CD4-positive, alpha-beta T cell treated with Interferon alpha-2 for 1 hour (primary cell): ENCODE measurements around the gene COX4I2.

Experiments used
- DNase-seq, 2 donors: peaks; one replicate each; pipeline ENCODE4 v3.0.0-alpha.2; 2020 to 2022

Gene COX4I2

DNA sequence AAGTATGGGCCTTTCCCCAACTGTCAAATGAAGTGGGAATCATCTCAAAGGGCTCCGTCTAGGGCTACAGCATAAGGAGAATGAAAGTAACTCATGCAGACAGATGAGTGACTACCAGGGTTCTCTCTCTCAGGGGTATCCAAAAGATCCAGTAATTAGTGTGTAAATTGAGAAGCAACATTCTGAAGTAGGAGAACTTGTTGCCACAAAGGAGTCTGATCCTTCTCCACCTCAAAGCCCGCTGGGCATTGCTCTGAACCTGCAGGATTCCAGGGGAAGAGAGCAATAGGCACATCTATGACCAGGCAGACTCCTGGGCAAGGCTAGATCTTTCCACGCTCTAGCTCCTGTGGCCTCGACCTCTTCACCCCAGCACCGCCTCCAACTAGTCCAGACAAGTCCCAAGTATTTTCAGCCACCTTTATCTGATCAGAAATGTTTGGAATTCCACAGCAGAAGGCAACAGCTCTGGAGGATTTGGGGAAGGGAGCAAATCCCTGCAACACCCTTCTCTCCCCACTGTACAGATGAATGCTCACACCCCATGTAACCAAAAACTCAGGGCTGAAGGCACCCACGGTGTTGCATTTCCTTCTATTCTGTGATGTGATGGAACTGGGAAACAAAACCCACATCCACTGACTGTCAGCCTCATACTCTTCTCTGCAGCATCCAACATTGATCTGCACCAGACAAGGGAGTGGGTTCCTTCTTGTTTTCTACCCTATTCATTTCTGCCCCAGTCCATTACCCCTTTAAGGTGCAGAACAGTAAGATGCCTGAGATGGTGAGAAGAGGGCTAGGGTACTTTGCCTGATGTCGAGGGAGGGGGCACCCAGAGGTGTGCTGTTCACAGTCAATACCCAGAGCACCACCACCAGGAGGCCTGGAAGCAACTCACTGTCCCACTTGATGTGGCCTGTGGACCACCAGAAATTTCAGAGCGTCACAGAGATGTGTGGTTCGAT is 41.0 kb downstream of the COX4I2 start:
- DNase-seq: no peak

DNA sequence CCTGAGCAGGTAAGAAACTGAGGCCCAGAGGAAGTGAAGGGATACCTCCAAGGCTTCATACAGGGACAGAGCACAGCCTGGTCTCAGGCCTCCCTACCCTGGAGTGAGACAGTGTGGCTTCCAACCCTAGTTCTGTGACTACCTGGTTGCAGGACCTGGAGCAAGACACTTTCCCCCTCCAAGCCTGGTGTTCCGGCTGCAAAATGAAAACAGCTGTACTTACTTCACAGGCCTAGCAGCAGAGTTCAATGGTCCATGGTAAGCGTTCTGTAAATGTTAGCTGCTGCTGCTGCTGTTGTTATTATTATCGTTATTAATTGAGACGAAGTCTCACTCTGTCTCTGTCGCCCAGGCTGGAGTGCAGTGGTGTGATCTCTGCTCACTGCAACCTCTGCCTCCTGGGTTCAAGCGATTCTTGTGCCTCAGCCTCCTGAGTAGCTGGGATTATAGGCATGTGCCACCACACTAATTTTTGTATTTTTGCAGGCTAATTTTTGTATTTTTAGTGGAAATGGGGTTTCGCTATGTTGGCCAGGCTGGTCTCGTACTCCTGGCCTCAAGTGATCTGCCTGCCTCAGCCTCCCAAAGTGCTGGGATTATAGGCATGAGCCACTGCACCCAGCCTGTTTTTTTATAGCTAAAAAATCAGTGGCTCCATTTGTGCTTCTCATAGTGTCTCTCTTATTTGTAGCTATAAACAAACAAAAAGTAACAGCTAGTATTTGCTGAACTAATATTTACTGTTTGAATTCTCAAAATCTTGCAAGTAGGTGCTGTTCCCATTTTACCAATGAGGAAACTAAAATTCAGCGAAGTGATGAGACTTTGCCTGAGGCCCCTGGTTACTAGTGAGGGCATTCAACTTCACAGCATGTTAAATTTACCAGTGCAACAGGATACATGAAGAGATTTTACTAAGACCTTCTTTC is 41.9 kb downstream of the COX4I2 start:
- no peak for DNase-seq

DNA sequence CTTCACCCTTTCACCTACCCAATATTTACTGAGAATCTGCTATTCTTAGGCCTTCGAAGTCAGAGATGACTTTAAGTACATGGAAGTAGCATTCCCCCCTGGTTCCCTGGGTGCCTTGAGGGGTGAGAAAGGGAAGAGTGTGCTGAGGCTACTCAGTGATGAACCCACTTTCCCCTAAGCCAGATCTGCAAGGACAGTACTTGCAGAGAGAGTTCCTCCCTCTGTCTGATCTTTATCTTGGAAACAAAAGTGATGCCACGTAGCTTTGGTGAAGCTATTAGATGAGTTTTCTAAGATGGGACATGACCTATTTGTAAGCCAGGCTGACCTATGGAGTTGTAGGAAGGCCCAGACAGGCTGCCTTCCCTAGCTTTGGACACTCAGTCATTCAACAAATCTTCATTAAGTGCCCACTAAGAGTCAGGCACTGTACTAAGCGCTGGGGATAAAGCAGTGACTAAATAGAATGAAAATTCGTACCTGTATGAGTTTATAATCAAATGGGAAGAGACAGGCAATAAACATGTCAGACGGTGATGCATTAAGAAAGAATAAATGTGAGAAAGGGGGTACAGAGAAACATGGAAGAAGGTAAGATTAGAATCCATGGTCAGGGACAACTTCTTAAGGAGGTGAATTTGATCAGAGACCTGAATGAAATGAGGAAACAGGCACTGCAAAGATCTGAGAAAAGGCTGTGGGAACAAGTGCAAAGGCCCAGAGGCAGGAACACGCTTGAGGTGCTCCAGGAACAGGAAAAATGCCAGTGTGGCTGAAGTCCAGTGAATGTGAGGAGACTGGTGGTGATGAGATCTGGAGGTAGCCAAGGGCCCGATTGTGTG is 42.8 kb downstream of the COX4I2 start:
- no peak for DNase-seq

DNA sequence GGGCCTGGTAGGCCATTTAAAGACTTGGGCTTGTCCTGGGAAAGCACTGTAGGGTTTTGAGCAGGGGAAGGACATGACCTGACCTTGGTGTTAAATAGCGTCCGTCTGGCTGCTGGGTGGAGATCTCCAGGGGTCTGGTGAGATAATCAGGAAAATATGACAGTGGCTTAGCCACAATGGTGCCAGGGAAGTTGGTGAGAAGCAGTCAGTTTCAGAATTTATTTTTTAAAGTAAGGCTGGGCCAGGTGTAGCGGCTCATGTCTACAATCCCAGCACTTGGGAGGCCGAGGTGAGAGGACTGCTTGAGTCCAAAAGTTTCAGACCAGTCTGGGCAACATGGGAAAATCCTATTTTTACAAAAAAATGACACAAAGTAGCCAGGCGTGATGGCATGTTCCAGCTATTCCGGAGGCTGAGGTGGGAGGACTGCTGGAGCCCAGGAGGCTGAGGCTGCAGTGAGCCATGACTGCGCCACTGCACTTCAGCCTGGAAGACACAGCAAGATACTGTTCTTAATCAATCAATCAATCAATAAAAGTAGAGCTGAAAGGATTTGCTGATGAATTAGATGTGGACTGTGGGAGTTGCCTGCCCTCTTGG is 43.5 kb downstream of the COX4I2 start:
- DNase-seq: no peak

DNA sequence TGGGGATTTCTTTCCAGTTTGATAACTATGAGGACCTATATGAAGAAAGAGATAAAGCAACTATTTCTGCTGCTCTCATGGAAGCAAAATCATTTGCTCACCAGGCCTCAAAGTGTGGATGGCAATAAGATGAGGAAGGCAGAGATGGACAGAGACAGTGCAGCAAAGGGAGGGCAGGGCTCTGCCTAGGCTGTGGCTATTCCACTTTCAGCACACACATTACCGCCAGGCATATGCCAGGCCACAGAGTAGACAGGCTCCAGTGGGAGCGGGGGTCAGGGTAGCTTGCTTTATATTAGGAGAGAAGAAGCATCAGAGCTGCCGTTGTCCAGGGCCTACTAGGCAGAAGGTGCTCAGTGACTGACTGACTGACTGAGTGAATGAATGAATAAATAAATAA is 44.1 kb downstream of the COX4I2 start:
- no peak for DNase-seq

DNA sequence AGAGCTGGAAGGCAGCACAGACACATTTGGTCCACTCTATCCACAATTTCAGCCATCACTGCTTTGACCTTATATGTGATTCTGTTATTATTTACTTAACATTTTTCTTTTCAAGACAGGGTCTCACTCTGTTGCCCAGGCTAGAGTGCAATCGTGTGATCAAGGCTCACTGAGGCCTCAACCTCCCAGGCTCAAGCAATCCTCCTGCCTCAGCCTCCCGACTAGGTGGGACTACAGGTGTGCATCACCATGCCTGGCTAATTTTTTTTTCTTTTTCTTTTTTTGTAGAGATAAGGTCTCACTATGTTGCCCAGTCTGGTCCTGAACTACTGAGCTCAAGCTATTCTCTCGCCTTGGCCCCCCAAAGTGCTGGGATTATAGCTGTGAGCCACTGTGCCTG is 44.6 kb downstream of the COX4I2 start:
- no peak for DNase-seq

DNA sequence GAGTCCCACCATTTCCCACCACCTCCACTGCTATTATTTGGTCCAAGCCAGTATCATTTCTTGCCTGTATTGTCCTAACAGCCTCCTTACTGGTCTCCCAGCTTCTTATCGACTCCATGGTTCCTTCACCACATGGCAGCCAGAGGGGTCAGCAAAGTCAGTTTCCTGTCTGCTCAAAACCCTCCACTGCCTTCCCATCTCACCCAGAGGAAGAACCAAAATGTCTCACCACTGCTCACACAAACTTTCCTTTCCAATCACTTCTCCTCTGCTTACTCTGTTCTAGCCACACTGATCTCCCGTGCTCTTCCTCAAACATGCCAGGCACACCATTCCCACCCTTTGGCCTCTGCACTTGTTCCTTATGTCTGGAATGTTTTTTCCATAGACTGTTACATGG is 45.2 kb downstream of the COX4I2 start:
- DNase-seq: no peak

DNA sequence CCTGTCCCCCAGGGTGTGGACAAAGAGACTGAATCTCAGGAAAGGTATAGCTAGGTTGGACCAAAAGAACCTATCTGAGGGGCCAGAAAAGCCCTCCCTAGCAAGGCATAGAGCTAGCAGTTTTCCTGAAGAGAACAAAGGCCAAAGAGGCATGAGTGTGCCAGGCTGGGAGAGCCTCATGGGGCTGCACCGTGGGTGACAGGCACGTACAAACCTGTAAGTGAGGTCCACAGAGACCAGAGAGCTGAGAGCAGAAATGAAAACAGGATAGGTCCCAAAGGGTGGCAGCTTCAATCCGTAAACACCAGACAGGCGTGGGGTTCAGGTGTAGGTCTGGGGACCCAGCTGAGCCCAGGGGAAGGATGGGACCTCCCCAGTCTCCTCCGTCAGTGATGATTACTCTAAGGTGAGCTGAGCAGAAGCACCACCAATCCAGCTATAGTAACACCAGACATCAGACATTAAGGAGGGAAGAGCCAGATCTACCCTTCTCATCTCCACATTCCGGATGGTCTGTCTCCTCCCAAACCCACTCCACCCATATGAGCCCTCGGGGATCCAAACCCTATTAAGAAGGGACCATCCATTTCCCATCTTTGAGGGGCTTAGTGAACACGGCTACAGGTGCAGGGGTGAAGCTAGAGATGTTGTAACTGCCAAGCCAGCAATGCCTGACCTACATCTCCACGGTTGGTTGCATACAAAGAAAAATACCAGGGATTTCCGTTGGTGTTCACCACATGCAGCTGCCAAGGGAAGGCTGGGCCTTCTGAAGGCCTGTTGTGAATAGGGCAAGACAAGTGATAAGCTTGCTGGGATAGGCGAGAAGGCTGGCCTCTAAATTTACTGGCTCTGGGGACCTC is 46.7 kb downstream of the COX4I2 start:
- DNase-seq: peak; percentile 28 to 48

DNA sequence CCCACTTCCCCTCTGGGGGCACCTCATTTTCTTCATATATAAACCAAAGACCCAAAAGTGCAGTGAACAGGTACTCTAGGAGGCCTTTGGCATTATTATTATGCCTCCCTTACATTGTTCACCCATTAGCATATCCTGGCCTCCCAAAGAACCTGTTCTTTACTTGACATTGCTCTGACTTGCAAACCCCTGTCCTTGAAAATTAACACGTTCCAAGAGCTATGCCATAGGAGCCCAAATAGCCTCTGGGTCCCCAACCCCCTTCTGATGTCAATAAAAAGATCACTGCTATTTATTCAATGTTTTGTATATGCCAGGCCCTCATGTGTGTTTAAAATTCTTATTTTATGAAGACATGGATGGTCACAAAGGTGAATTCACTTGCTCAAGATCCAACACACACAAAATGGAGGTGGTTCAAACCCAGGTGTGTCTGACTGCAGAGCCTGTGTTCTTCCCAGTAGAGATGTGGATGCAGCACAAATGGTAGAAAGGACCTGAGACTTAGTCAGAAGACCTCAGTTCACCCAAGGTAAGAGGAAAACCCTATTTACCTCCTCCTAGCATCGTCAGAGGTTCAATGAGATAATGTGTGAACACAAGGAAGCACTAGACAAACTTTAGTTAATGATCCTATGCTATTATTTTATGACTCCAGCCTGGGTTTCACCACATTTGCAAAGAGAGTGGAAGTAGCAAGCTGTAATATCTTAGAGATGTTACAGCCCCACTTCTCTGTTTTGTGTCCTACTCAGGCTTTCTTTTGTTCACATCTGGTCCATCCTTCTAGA is 48.3 kb downstream of the COX4I2 start:
- DNase-seq: no peak

DNA sequence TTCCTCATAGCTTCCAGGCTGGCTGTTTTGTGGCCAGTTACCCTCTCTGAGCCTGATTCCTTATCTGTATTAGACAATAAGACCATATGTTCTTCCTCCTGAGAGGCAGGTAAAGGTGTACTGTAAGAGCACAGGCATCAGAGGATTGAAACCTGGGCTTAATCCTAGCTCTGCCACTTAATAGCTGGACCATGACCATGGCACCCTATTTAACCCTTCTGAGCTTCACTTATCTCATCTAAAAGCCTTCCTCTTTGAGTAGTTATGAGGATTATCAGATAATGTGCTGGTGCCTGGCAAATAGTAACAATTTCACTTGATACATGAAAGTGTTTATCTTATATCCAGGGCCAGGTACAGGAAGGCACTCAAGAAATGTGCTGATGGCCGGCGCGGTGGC is 50.1 kb downstream of the COX4I2 start:
- no peak for DNase-seq

DNA sequence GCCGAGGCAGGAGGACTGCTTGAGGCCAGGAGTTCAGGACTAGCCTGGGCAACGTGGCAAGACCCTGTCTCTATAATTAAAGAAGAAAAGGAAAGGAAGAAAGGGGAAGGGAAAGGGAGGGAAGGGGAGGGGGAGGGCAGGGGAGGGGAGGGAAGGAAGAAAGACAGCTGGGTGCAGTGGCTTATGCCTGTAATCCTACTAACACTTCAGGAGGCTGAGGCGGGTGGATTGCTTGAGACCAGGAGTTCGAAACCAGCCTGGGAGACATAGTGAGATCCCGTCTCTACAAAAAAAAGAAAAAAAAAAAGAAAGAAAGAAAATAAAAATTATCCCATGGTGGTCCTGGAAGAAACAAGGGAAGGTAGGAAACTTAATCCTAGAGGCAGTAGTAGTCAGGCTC is 51.4 kb downstream of the COX4I2 start:
- DNase-seq: no peak

DNA sequence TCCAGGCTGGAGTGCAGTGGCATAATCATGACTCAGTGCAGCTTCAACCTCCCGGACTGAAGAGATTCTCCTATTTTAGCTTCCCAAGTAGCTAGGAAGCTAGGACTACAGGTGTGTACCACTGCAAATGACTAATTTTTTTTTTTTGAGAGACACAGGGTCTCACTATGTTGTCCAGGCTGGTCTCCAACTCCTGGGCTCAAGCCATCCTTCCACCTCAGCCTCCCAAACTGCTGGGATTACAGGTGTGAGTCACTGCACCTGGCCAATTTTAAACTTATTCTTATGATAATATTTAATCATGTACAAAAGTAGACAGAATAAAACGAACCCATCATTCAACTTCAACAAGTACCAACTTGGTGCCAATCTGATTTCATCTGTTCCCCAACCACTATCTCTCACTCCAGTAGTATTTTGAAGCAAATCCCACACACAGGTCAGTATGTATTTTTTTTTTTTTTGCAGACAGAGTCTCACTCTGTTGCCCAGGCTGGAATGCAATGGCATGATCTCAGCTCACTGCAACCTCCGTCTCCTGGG is 52.5 kb downstream of the COX4I2 start:
- no peak for DNase-seq

DNA sequence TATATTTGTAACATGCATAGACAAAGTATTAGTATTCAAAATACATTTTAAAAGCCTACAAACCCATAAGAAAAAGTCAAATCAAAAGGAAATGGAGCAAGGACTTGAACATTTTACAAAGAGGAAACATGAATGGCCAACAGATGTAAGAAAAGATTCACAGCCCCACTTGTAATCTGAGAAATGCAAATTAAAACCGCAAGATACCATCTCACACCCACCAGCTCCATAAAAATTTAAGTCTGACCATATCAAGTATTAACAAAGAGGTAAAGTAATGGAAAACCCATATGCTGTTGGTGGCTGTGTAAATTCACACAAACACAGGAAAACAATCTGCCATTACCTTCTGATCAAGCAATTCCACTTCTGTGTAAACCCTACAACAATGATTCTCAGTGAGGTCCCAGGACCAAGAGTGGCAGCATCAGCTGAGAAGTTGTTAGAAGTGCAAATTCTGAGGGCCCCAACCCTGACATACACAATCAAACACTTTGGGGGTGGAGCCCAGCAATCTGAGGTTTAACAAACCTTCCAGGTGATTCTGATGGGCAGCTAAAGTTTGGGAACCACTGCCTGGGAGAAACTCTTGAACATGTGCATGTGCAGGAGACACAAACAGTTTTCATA is 54.0 kb downstream of the COX4I2 start:
- DNase-seq: no peak

DNA sequence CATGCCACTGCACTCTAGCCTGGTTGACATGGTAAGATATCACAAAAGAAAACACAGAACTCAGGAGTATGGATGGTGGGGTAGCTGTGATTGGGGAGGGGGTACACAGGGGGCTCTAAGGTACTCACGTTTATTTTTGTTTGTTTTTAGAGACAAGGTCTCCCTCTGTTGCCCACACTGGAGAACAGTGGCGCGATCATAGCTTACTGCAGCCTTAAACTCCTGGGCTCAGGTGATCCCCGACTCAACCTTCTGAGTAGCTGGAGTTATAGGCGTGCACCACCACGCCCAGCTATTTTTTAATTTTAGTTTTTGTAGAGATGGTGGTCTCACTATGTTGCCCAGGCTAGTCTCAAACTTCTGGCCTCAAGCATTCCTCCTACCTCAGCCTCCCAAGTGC is 55.7 kb downstream of the COX4I2 start:
- DNase-seq: no peak

DNA sequence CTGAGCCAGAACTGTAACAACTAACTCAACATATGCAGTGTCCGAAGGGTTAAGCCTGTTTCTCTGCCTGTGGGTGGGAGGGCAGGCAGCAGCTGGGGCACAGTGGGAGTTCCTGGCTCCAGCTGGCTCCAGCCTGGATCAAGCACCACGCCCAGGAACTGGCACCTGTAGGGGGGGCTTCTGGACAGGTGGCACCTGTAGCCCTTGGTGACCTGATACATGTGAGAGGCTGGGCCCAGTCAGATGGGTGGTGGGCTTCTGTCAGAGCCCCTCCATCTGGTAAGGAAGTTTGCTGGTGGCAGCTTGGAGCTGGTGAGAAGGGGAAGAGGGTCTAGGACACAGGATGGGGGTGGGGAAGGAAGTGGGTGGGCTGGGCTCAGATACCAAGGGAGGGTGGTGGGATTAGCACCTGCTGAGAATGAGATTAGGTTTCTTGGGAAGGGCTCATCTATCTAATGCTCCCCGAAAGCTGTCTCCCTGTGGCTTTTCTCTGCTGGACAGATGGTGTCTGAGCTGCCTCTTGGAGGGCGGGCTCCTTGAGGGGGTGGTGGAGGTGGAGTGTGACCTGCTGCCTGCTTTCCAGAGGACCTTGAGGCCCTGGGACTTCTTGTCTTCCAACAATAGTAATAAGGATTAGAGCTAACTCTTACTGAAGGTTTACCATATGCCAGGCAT is 56.4 kb downstream of the COX4I2 start:
- DNase-seq: no peak
